Mucosa of stomach (tissue), 1 donor: ENCODE results near the gene MMP24.

Experiments used
- H3K27me3 ChIP-seq: one replicate; pipeline ENCODE4 v1.7.0; 2013; ENCODE audit warnings: mild to moderate bottlenecking, low read length; ENCODE audit not compliant: control insufficient read depth, insufficient read depth
- H3K36me3 ChIP-seq: one replicate; pipeline ENCODE4 v1.7.0; 2013; ENCODE audit warnings: low read length; ENCODE audit not compliant: control insufficient read depth, insufficient read depth
- H3K4me1 ChIP-seq: one replicate; pipeline ENCODE4 v1.7.0; 2013; ENCODE audit warnings: mild to moderate bottlenecking, low read length; ENCODE audit not compliant: control insufficient read depth, insufficient read depth
- H3K4me3 ChIP-seq: one replicate; pipeline ENCODE4 v1.7.0; 2013; ENCODE audit warnings: low read length
- H3K9ac ChIP-seq: one replicate; pipeline ENCODE4 v1.7.0; 2013; ENCODE audit warnings: mild to moderate bottlenecking, low read length, moderate library complexity
- H3K9me3 ChIP-seq: one replicate; pipeline ENCODE4 v1.7.0; 2013; ENCODE audit warnings: mild to moderate bottlenecking, low read length, moderate library complexity; ENCODE audit not compliant: control insufficient read depth
- donor health status: Pancreatic carcinoma.

MMP24 gene

DNA sequence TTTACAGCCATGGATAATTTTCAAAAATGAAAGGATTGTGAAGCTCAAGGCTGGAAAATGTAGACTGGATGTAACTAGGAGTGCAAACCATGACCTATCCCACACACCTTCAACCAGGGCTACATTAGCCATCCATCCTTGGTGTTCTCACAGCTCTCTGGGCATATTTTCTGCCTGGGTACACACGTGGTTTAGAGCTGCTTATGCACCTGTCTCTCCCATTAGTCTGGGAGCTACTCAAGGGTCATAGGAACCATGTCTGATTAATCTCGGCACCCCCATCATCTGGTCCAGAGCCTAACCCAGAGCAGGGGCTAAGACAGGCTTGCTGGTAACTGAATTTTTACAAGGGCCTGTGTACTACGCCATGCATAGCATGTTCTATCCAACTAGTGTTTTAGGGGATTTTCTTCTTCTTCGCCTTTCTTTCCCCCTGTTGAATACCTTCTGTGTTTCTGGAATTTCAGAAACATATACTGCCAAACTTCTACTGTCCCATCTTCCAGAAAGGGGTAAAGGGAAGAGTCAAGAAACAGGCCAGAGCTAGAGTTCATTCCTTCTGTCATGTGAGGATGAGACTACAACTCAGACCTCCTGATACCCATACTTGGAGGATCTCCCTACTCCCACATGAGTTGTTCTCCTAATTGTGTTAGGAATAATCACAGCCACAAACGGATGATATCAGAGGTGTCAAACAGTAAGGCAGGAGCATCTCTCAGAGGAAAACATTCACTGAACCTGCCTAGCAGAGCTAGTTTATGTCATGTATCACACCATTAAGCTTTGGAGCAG is 91.1 kb downstream of the MMP24 start:
- H3K36me3 ChIP-seq: no peaks in the 10 kb centered on the region
- no peak overlapping the region for H3K4me3 ChIP-seq
- no peaks in the 10 kb centered on the region for H3K9me3 ChIP-seq
- H3K9ac ChIP-seq: no peak overlapping the region
- no peaks in the 10 kb centered on the region for H3K27me3 ChIP-seq
- H3K4me1 ChIP-seq: peaks cover 34% of the 10 kb centered on the region

DNA sequence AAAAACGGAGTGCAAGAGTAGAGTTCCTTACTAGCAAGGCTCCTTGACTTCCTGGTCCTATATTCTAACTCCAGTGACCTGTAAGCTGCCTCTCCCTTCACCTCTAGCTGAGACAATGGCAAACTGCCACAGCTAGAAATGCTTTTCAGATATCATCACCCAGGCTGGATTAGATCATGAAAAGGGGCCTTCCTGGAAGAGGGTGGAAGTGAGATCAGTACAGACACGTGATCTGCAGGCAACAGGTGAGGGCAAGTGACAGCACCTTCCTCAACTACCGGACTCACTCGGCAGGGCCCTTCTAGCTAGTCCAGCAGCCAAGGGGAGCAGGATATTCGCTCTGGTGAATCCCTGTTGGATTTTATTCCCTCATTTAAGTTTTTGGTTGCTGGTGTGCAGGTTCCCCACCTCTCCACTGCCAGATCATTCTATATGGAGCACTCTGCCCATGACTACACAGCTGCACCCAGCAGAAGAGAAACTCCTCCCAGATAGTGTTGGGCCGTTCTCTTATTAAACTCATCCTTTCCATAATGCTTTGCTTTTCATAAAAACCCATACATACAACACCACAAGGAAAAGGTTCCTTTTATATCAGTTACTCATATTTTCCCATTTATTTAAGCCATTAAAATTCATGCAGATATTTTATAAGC is 92.1 kb downstream of the MMP24 start:
- no peaks in the 10 kb centered on the region for H3K27me3 ChIP-seq
- no peak overlapping the region for H3K4me3 ChIP-seq
- H3K9ac ChIP-seq: peak overlapping the region; percentile 48
- H3K4me1 ChIP-seq: peaks cover 33% of the 10 kb centered on the region
- no peaks in the 10 kb centered on the region for H3K9me3 ChIP-seq
- no peaks in the 10 kb centered on the region for H3K36me3 ChIP-seq

DNA sequence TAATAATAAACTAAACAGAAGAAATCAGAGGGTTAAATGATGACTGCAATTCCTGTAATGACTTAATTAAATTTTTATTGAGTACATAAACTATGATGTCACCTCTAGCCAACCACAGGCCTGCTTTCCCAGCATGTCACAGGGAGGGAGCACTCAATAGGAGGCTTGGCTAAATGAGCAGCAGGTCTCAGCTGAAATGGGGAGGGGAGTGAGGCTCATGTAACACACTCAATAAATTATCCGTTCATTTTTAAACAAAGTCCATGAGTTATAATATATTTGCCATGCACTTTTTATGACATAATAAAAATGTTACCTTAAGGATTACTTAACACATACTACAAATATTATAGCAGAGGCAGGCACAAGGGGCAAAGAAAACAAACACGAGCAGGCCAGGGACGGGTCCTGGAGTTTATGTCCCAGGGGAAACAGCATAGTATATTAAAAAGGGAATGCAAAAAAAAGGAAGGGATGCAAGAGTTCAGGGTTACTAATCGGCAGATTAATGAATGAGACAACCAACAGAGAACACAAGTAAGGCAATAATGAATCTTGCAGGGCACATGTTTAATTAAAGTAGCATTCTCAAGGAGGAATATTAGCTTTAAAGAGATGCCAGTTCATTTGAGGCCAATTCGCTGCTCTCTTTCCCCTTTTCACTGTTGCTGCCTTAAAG is 92.8 kb downstream of the MMP24 start:
- Histone ChIP-seq H3K9ac (no peak overlapping the region), H3K27me3 (no peaks in the 10 kb centered on the region), H3K4me1 (peaks cover 33% of the 10 kb centered on the region), H3K36me3 (no peaks in the 10 kb centered on the region), H3K9me3 (no peaks in the 10 kb centered on the region), H3K4me3 (no peak overlapping the region)

DNA sequence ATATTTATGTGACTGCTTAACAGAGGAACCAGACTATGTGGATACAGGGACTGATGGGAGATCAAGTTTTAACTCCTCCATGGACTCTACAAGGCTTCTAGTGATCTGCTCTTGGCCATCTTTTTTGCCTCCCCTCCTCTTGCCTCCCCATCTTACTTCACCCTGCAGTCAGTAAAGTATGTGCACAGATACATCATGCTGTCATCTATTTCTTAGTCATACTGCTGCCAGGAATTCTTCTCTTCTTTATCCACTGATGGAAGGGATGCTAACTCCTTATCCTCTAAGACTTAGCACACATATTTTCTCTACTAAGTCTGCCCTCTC is 93.3 kb downstream of the MMP24 start:
- H3K36me3 ChIP-seq: no peaks in the 10 kb centered on the region
- no peak overlapping the region for H3K4me3 ChIP-seq
- no peaks in the 10 kb centered on the region for H3K27me3 ChIP-seq
- H3K9ac ChIP-seq: no peak overlapping the region
- no peaks in the 10 kb centered on the region for H3K9me3 ChIP-seq
- H3K4me1 ChIP-seq: peaks cover 33% of the 10 kb centered on the region

DNA sequence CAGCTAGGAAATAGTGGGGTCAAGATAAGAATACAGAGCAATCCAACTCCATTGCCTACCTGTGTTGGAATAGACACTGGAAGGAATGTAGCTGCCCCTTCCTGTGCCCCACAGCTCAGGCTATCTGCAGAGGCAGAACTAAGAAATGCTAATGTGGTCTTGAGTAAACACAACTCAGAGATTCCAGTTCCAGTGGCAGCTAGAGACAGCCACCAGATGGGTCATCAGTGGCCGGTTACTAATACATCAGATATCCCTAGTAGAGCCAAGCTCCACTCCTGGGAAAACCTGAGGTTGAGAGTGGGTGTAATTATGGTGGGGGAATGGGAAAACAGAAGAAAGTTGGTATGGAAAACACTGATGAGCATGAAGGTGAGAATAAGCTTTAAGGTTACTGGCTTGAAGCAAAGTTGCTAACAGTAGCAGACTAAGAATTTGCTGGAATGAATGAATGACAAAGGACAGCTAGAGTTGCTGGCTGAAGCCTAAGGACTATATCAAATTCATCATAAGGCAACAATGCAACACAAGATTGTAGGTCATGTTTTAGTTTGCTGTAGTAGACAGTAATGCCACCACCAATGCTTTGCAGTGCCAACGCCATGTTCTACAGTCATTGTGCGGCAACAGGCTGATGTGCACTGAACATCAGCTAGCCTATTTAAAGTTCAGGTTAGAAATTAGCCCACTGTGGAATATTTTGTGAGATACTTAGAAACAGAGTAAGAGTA is 94.1 kb downstream of the MMP24 start:
- Histone ChIP-seq H3K4me3 (no peak overlapping the region), H3K36me3 (no peaks in the 10 kb centered on the region), H3K4me1 (peaks cover 33% of the 10 kb centered on the region), H3K9me3 (no peaks in the 10 kb centered on the region), H3K27me3 (no peaks in the 10 kb centered on the region), H3K9ac (no peak overlapping the region)

DNA sequence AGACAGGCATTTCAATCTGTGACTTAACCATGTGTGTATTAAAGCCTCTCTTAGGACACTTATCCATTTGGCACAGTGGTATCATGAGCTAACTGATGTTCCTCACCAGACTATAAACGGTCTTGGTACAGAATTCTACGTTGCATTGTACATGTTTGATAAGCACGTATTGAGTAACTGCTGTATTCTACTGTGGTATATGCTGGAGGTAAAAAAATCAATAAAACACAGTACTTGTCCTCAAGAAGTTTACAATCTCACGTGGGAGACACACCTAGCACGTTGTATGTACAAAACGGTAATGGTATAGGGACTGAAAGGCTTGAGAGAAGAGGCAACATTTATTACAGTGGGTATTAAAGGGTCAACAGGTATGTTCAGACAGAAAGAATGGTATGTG is 98.9 kb downstream of the MMP24 start:
- H3K27me3 ChIP-seq: no peaks in the 10 kb centered on the region
- H3K4me1 ChIP-seq: peaks cover 26% of the 10 kb centered on the region
- no peaks in the 10 kb centered on the region for H3K36me3 ChIP-seq
- H3K9ac ChIP-seq: no peak overlapping the region
- no peaks in the 10 kb centered on the region for H3K9me3 ChIP-seq
- H3K4me3 ChIP-seq: no peak overlapping the region

DNA sequence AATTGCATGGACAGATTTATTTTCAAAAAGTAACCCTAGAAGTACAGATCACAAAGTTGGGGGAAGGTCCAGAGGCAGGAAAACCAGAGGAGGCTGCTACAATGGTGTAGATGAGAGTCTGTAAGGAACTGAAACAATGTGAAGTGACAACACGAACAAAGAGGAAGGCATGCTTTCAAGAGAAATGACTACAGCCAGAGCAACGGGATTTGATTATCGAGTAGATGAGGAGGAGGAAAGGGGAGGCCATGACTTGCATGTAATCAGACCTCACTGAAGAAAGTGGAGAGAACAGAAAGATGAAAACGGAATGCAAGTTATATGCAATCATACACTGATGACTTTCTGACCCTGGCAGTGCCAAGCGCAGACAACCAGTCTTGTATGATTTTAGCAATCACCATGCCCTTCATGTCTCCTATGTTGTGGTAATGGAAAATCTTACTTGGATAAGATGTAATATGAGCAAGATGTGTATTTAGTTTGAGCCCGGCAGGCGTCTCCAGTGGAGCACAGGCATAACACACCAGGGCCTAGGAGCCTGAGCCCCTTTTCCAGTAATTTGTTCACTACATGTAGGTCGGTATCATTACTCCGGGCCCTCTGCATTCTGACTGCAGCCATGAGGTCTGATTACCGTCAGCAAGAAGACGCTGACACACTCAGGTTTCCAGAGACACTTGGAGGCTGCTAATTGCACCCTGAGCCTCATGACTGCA is 99.7 kb downstream of the MMP24 start:
- Histone ChIP-seq H3K36me3 (no peaks in the 10 kb centered on the region), H3K9me3 (no peaks in the 10 kb centered on the region), H3K4me1 (peaks cover 24% of the 10 kb centered on the region), H3K4me3 (no peak overlapping the region), H3K27me3 (no peaks in the 10 kb centered on the region), H3K9ac (no peak overlapping the region)
